Measurements from ENCODE around the gene TSKU. TPM values are rescaled to one million over a fixed set of nuclear protein-coding genes. Genes with fewer than 3 reads are reported as not detected.

Gene TSKU
- polyA plus RNA-seq, 3 donors = not detected

GRCh38 chr11:76801225-76801624, 18.1 kb downstream of the TSKU start:
- no peak overlapping the region for H3K4me2 ChIP-seq (replicated peaks; ENCODE audit: extremely low read depth, low read length, poor library complexity, severe bottlenecking)
- peaks cover 9 to 11% of the 10 kb centered on the region in 2 donors for H3K4me1 ChIP-seq (ENCODE audit: control insufficient read depth in 1 of 2, insufficient read depth in 2 of 2, low read length in 2 of 2)
- H3K4me3 ChIP-seq (replicated peaks in 1 of 3; ENCODE audit: low read depth in 2 of 3, low read length in 3 of 3) = no peak overlapping the region
- H3K36me3 ChIP-seq (replicated peaks in 1 of 2; ENCODE audit: control insufficient read depth in 1 of 2, insufficient read depth in 2 of 2, low read length in 2 of 2) = no peaks in the 10 kb centered on the region
- H3K9me3 ChIP-seq (replicated peaks in 1 of 2; ENCODE audit: control insufficient read depth in 1 of 2, insufficient read depth in 1 of 2, low read length in 2 of 2) = no peaks in the 10 kb centered on the region
- no peak overlapping the region for H3K27ac Mint-ChIP-seq
- no peak for DNase-seq
- no peak for TF ChIP-seq CTCF (IDR thresholded peaks at IDR 0.05)
- H3K27me3 Mint-ChIP-seq (ENCODE audit: low read depth in 3 of 3) = peaks cover 20 to 40% (median 34%) of the 10 kb centered on the region in 3 donors
- no CpG with 5 or more reads among the region's 2 CpGs for WGBS (ENCODE audit: insufficient coverage)
- no peak overlapping the region for H3K9ac ChIP-seq (ENCODE audit: insufficient read depth, low read length, poor library complexity, severe bottlenecking)
- H3K27ac ChIP-seq (ENCODE audit: low read depth in 1 of 2, low read length in 2 of 2) = no peak overlapping the region
- H4K20me1 ChIP-seq (ENCODE audit: insufficient read depth, low read length) = no peaks in the 10 kb centered on the region
- no peaks in the 10 kb centered on the region for H3K36me3 Mint-ChIP-seq
- intact Hi-C loops (cut with micrococcal nuclease) = no loop called here
- peaks cover 0 to 8% of the 10 kb centered on the region in 2 donors for H3K27me3 ChIP-seq (ENCODE audit: control insufficient read depth in 2 of 2, insufficient read depth in 2 of 2, low read length in 2 of 2)
- H3K4me1 Mint-ChIP-seq = peaks cover 14% of the 10 kb centered on the region
- H2AFZ ChIP-seq (ENCODE audit: insufficient read depth, low read depth, low read length, poor library complexity, severe bottlenecking) = no peak overlapping the region
- H3K4me3 Mint-ChIP-seq = no peak overlapping the region
- no peaks in the 10 kb centered on the region for H3K9me3 Mint-ChIP-seq
- no peaks in the 10 kb centered on the region for H3K79me2 ChIP-seq (ENCODE audit: insufficient read depth, low read length)

- no peak overlapping the region for H3K4me2 ChIP-seq (replicated peaks; ENCODE audit: extremely low read depth, low read length, poor library complexity, severe bottlenecking)
- no peaks in the 10 kb centered on the region for H3K79me2 ChIP-seq (ENCODE audit: insufficient read depth, low read length)
- H3K4me1 Mint-ChIP-seq = peaks cover 14% of the 10 kb centered on the region
- H3K27me3 ChIP-seq (ENCODE audit: control insufficient read depth in 2 of 2, insufficient read depth in 2 of 2, low read length in 2 of 2) = peaks cover 0 to 8% of the 10 kb centered on the region in 2 donors
- no peak overlapping the region for H3K4me3 Mint-ChIP-seq
- no peak overlapping the region for H3K27ac Mint-ChIP-seq
- no peaks in the 10 kb centered on the region for H3K36me3 ChIP-seq (replicated peaks in 1 of 2; ENCODE audit: control insufficient read depth in 1 of 2, insufficient read depth in 2 of 2, low read length in 2 of 2)
- H3K36me3 Mint-ChIP-seq = no peaks in the 10 kb centered on the region
- no peaks in the 10 kb centered on the region for H3K9me3 Mint-ChIP-seq
- TF ChIP-seq CTCF (IDR thresholded peaks at IDR 0.05) = no peak
- H3K4me1 ChIP-seq (ENCODE audit: control insufficient read depth in 1 of 2, insufficient read depth in 2 of 2, low read length in 2 of 2) = peaks cover 9 to 11% of the 10 kb centered on the region in 2 donors
- no peak overlapping the region for H3K4me3 ChIP-seq (replicated peaks in 1 of 3; ENCODE audit: low read depth in 2 of 3, low read length in 3 of 3)
- H3K27me3 Mint-ChIP-seq (ENCODE audit: low read depth in 3 of 3) = peaks cover 20 to 42% (median 36%) of the 10 kb centered on the region in 3 donors
- intact Hi-C loops (cut with micrococcal nuclease) = no loop called here
- H4K20me1 ChIP-seq (ENCODE audit: insufficient read depth, low read length) = no peaks in the 10 kb centered on the region
- H3K9ac ChIP-seq (ENCODE audit: insufficient read depth, low read length, poor library complexity, severe bottlenecking) = no peak overlapping the region
- WGBS (ENCODE audit: insufficient coverage) = no CpG with 5 or more reads among the region's 2 CpGs
- H3K9me3 ChIP-seq (replicated peaks in 1 of 2; ENCODE audit: control insufficient read depth in 1 of 2, insufficient read depth in 1 of 2, low read length in 2 of 2) = no peaks in the 10 kb centered on the region
- no peak overlapping the region for H3K27ac ChIP-seq (ENCODE audit: low read depth in 1 of 2, low read length in 2 of 2)
- DNase-seq = no peak
- no peak overlapping the region for H2AFZ ChIP-seq (ENCODE audit: insufficient read depth, low read depth, low read length, poor library complexity, severe bottlenecking)
Measured at GRCh38 chr11:76801736-76802135, 18.6 kb downstream of the TSKU start.

Data from CD14-positive monocyte (primary cell).